ENCODE data around the gene CFAP97D1. TPM values are rescaled to one million over a fixed set of nuclear protein-coding genes. Genes with fewer than 3 reads are reported as not detected.

Gene CFAP97D1
- total RNA-seq, 1 donor from 2014 or later: not detected

- no peak for DNase-seq
- H3K36me3 ChIP-seq: peaks cover 70% of the 10 kb centered on the region
- H3K4me1 ChIP-seq: peaks cover 47% of the 10 kb centered on the region
- H3K9me3 ChIP-seq: no peaks in the 10 kb centered on the region
- ATAC-seq: no peak
- intact Hi-C loops (cut with DNase I): loop anchor here (10.0 kb wide), 2 partner anchors 75 to 195 kb away; no protein-coding TSS in a partner anchor
- H3K27ac ChIP-seq: no peak overlapping the region
- H3K4me3 ChIP-seq: no peak overlapping the region
- H3K27me3 ChIP-seq (ENCODE audit: low read depth): no peaks in the 10 kb centered on the region
- no peak for TF ChIP-seq CTCF (IDR thresholded peaks at IDR 0.05)
These were observed 10.4 kb upstream of the CFAP97D1 start for GRCh38 chr17:43769859-43770258.

GRCh38 chr17:43770957-43771356 lies 9.3 kb upstream of the CFAP97D1 start:
- intact Hi-C loops (cut with DNase I): no loop called here
- no peak for DNase-seq
- peaks cover 55% of the 10 kb centered on the region for H3K4me1 ChIP-seq

GRCh38 chr17:43771463-43771862 lies 8.8 kb upstream of the CFAP97D1 start:
- Histone ChIP-seq H3K27me3 (ENCODE audit: low read depth) (no peaks in the 10 kb centered on the region), H3K36me3 (peaks cover 86% of the 10 kb centered on the region), H3K4me1 (peaks cover 60% of the 10 kb centered on the region), H3K4me3 (no peak overlapping the region), H3K27ac (no peak overlapping the region), H3K9me3 (no peaks in the 10 kb centered on the region)
- TF ChIP-seq CTCF (IDR thresholded peaks at IDR 0.05): no peak
- intact Hi-C loops (cut with DNase I): no loop called here
- ATAC-seq: no peak
- DNase-seq: no peak

More at GRCh38 chr17:43770957-43771356, 9.3 kb upstream of the CFAP97D1 start:
- no peaks in the 10 kb centered on the region for H3K27me3 ChIP-seq (ENCODE audit: low read depth)
- no peak overlapping the region for H3K4me3 ChIP-seq
- peaks cover 81% of the 10 kb centered on the region for H3K36me3 ChIP-seq
- no peaks in the 10 kb centered on the region for H3K9me3 ChIP-seq
- no peak overlapping the region for H3K27ac ChIP-seq
- ATAC-seq: no peak
- TF ChIP-seq CTCF (IDR thresholded peaks at IDR 0.05): no peak

DNA sequence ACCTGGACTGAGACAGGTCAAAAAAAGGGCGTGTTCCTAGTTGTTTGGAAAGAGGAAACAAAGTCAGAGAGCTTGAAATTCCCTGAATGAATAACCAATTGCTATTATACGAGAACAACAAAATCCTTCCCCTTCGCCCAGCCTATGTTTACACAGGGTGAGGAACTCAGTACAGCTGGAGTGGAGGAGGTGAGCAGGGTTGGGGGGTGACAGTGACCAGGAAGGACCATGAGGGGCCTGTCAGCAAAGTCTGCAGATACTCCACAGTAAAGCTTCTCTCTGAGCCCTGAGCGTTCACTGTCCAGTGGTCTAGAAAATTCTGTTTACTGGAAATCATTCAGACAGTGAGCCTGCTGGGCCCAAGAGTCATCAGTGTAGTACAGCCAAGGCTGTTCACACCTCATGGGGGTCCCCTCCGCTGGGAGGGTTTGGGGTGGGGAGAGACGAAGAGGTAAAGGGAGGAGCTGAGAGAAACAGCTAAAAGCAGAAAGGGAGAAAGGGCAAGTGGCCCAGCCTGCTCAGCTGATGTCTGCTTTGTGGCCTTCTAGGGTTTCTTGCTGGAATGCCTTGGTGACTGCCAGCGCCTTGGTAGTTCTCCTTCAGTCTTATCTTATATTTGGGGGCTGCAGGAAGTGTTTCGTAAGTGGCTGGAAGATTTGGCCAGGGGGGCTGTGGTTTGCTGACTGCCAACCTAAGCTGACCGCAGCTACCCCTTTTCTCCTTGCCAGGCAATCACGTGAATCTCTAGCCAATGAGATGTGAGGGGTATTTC lies 7.2 kb upstream of the CFAP97D1 start:
- DNase-seq (peak; percentile 60), ATAC-seq (no peak)
- intact Hi-C loops (cut with DNase I): no loop called here
- Histone ChIP-seq H3K27me3 (ENCODE audit: low read depth) (no peaks in the 10 kb centered on the region), H3K9me3 (no peaks in the 10 kb centered on the region), H3K27ac (peak overlapping the region; percentile 41), H3K4me1 (peaks cover 60% of the 10 kb centered on the region), H3K4me3 (no peak overlapping the region), H3K36me3 (peaks cover 86% of the 10 kb centered on the region)
- TF ChIP-seq CTCF (IDR thresholded peaks at IDR 0.05): no peak

- Histone ChIP-seq H3K4me3 (no peak overlapping the region), H3K4me1 (peaks cover 48% of the 10 kb centered on the region), H3K27ac (no peak overlapping the region), H3K36me3 (peaks cover 71% of the 10 kb centered on the region), H3K27me3 (ENCODE audit: low read depth) (no peaks in the 10 kb centered on the region), H3K9me3 (no peaks in the 10 kb centered on the region)
- no peak for DNase-seq
- no peak for TF ChIP-seq CTCF (IDR thresholded peaks at IDR 0.05)
- no peak for ATAC-seq
- intact Hi-C loops (cut with DNase I): no loop called here
These were observed 5.7 kb upstream of the CFAP97D1 start for GRCh38 chr17:43774304-43775250.
